Heart left ventricle (tissue), 13 donors: ENCODE measurements around the gene PELO.
"Not testable (repeated sequence)": the region's sequence is repeated elsewhere in the genome, so short reads cannot be mapped to it uniquely, and the experiment has no call there.

Source experiments
- POLR2A ChIP-seq, 2 donors: fragments of 450-650 bp; IDR thresholded peaks; one replicate each; pipeline ENCODE4 v1.6.1; 2017; ENCODE audit warnings: antibody characterized with exemption in 2 of 2, mild to moderate bottlenecking in 2 of 2, moderate library complexity in 2 of 2
- TF ChIP-seq, protein P1 (sequence below), 12 donors: fragments of 200-600 bp; sonication (generic) in 4 of 12; IDR thresholded peaks; one replicate each; pipeline versions ENCODE4 v1.5.0 to v1.8.0; 2018 to 2022; ENCODE audit warnings: antibody characterized with exemption in 12 of 12, mild to moderate bottlenecking in 5 of 12
- donor health status: ischemic (EF 13 %, LVEDD 7.1; RV severe dilation, severe dysfunction).
- donor health status: DM: no; HTN: yes; CAD: no.
- donor health status: DM: no; HTN: no; CAD: no.
- donor health status: ischemic (EF 25% LVEDD 6.9; RV normal size, moderate dysfunction).
- donor health status: ischemic (EF 25% LVEDD 5.7; RV mildly dilated, moderate dysfunction).
- donor health status: ischemic (EF 35%, LVEDD 5.7; RV mildly dilated, moderate dysfunction).
- donor health status: nonischemic (EF 11% LVEDD 7.7; RV severe dilation, severe dysfunction).
- donor health status: DM: yes; HTN: yes; CAD: no.
- donor health status: PGD.
- donor health status: ischemic (EF 29% LVEDD 5.4; RV normal size, mild dysfunction).
- donor health status: nonischemic (EF 23%, LVEDD 6.1; RV moderate dilation, normal function).

DNA sequence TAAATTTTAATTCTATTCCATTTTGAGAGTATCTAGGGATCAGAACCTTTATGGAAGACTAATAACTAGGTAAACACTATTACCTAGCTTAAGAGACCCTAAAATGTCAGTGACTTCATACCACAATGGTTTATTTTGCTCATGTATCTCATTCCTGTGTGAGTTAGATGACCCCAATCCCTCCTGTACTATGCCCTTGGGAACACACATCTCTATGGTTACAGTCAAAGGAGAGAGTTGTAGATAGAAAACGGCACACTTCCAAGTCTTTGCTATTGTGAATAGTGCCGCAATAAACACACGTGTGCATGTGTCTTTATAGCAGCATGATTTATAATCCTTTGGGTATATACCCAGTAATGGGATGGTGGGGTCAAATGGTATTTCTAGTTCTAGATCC is 31.1 kb downstream of the PELO start:
- not testable (repeated sequence) for TF ChIP-seq POLR2A (IDR thresholded peaks at IDR 0.05)
- TF ChIP-seq, protein P1, sequence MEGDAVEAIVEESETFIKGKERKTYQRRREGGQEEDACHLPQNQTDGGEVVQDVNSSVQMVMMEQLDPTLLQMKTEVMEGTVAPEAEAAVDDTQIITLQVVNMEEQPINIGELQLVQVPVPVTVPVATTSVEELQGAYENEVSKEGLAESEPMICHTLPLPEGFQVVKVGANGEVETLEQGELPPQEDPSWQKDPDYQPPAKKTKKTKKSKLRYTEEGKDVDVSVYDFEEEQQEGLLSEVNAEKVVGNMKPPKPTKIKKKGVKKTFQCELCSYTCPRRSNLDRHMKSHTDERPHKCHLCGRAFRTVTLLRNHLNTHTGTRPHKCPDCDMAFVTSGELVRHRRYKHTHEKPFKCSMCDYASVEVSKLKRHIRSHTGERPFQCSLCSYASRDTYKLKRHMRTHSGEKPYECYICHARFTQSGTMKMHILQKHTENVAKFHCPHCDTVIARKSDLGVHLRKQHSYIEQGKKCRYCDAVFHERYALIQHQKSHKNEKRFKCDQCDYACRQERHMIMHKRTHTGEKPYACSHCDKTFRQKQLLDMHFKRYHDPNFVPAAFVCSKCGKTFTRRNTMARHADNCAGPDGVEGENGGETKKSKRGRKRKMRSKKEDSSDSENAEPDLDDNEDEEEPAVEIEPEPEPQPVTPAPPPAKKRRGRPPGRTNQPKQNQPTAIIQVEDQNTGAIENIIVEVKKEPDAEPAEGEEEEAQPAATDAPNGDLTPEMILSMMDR (IDR thresholded peaks at IDR 0.05), result not testable (repeated sequence)
